BJ (cell line): ENCODE data around the gene CD38. TPM values are rescaled to one million over a fixed set of nuclear protein-coding genes. Genes with fewer than 3 reads are reported as not detected.

Experiments used
- CTCF ChIA-PET: fragments of 350-600 bp; formaldehyde crosslinking; extraction: SDS; loops from one replicate; lab custom pipeline; 2021; ENCODE audit warnings: antibody characterized with exemption, inconsistent platforms; lab: Yijun Ruan, JAX
- POLR2A ChIA-PET: fragments of 300-600 bp; sonication (Branson Sonifier 250); formaldehyde crosslinking; extraction: SDS; loops from one replicate; lab custom pipeline; 2021; ENCODE audit warnings: antibody characterized with exemption; lab: Charles Lee
- DNase-seq: peaks from one replicate; pipeline ENCODE4 v3.0.0-alpha.2; 2011; ENCODE audit warnings: low read depth
- H3K27me3 ChIP-seq: 2 replicates; pipeline ENCODE4 v1.6.0; 2011; ENCODE audit warnings: low read length; ENCODE audit not compliant: control insufficient read depth, insufficient read depth
- H3K36me3 ChIP-seq: 2 replicates; pipeline ENCODE4 v1.5.1; 2011; ENCODE audit warnings: low read length; ENCODE audit not compliant: control insufficient read depth, insufficient read depth
- H3K4me3 ChIP-seq: 2 replicates; pipeline ENCODE4 v1.5.1; 2011; ENCODE audit warnings: low read depth, mild to moderate bottlenecking, control low read depth, low read length
- CTCF ChIP-seq: IDR thresholded peaks from 2 replicates; pipeline ENCODE4 v1.5.1; 2011; ENCODE audit warnings: low read depth, mild to moderate bottlenecking, control low read depth, inconsistent platforms, low read length, moderate library complexity; ENCODE audit not compliant: insufficient read depth
- polyA plus RNA-seq: library from polyadenylated mRNA; depleted of rRNA; stranded (reverse); fragments of >200 nt; gene quantifications from 2 replicates; pipeline ENCODE4 v1.2.3, GENCODE V29; 2011

Gene CD38
- polyA plus RNA-seq, 1 experiment: not detected

- CTCF ChIA-PET: interaction anchor here (0.9 to 1.0 kb wide), 2 partner anchors 62 to 257 kb away, joined by 3 read pairs; no protein-coding TSS in a partner anchor
- POLR2A ChIA-PET: no interaction called here
- no peak for DNase-seq
- Histone ChIP-seq H3K36me3 (no peaks in the 10 kb centered on the region), H3K27me3 (no peaks in the 10 kb centered on the region), H3K4me3 (no peak overlapping the region)
- TF ChIP-seq CTCF: no peak
Measured at GRCh38 chr4:15744016-15744545, 34.0 kb upstream of the CD38 start.

- H3K4me3 ChIP-seq: no peak overlapping the region
- no peak for DNase-seq
- no peaks in the 10 kb centered on the region for H3K36me3 ChIP-seq
- no peak for TF ChIP-seq CTCF
- no peaks in the 10 kb centered on the region for H3K27me3 ChIP-seq
- CTCF ChIA-PET: no interaction called here
- POLR2A ChIA-PET: no interaction called here
Measured at GRCh38 chr4:15746110-15746509, 32.0 kb upstream of the CD38 start.

DNA sequence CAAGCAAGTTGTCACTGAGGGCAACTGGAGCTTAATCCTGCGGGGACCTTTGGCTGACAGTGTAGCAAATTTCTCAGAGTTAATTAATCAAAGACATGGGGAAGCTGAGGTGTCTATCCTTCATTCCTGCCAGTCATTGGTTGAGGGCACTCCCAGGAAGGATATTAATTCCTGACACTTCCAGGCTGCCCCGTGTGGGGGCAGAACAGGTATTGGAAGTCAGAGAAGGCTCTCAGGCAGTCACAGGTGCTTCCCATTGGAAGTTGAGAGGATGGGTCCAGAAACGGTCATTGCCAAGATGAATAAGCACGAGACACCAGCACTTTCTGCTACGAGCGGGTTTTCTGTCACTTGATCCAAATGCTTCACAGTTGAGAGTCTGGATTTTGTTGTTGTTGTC, 29.1 kb upstream of the CD38 start:
- DNase-seq: no peak
- H3K36me3 ChIP-seq: no peaks in the 10 kb centered on the region
- TF ChIP-seq CTCF: no peak
- no peaks in the 10 kb centered on the region for H3K27me3 ChIP-seq
- no peak overlapping the region for H3K4me3 ChIP-seq
- ChIA-PET CTCF (interaction anchor here (1.7 kb wide), 1 partner anchor 253 kb away, joined by 4 read pairs; no protein-coding TSS in a partner anchor), POLR2A (no interaction called here)

DNA sequence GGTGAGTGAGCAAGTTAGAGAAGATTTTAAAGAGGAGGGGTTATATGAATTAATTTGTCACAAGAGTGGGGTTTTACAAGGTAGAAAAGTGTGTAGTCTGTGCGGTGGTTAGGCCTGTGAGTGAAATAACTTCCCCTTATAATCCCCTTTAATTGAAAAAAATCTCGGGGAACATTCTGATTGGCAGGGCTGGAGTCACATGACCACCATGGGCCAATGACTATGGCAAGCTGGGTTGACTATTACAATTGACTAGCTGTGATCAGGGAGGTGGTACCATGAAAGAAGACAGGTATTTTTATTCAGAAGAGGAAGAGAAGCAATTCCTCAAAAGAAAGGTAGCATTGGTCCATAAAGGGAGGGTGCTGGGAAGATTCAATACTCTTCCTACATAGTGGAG, 27.0 kb upstream of the CD38 start:
- DNase-seq: no peak
- no peak overlapping the region for H3K4me3 ChIP-seq
- no peaks in the 10 kb centered on the region for H3K27me3 ChIP-seq
- POLR2A ChIA-PET: interaction anchor here (0.6 kb wide), 1 partner anchor 10 kb away, joined by 3 read pairs; no protein-coding TSS in a partner anchor
- CTCF ChIA-PET: no interaction called here
- no peak for TF ChIP-seq CTCF
- no peaks in the 10 kb centered on the region for H3K36me3 ChIP-seq

GRCh38 chr4:15753081-15753480, 25.0 kb upstream of the CD38 start:
- Histone ChIP-seq H3K4me3 (no peak overlapping the region), H3K27me3 (no peaks in the 10 kb centered on the region), H3K36me3 (no peaks in the 10 kb centered on the region)
- TF ChIP-seq CTCF: no peak
- DNase-seq: no peak
- CTCF ChIA-PET: no interaction called here
- POLR2A ChIA-PET: no interaction called here
